A673 (cell line): ENCODE measurements around the gene SMTN. TPM values are rescaled to one million over a fixed set of nuclear protein-coding genes. Genes with fewer than 3 reads are reported as not detected.

Experiments
- BruUV-seq: library from RNA; stranded (reverse); fragments of 400-500 nt; replicated peaks from 2 replicates; lab custom pipeline; 2021; lab: Mats Ljungman, UMichigan
- CTCF ChIA-PET: fragments of 300-600 bp; sonication (Branson Sonifier 250); formaldehyde crosslinking; loops from one replicate; lab custom pipeline; 2022; ENCODE audit warnings: antibody characterized with exemption; lab: Charles Lee
- POLR2A ChIA-PET: fragments of 300-600 bp; sonication (Branson Sonifier 250); formaldehyde crosslinking; loops from one replicate; lab custom pipeline; 2022; ENCODE audit warnings: antibody characterized with exemption; ENCODE audit not compliant: low non-redundant PET; lab: Charles Lee
- DNase-seq: peaks from one replicate; pipeline ENCODE4 v3.0.0-alpha.2; 2015; ENCODE audit warnings: low spot score
- H3K27ac ChIP-seq: fragments of 200-600 bp; sonication (generic); 2 replicates; pipeline ENCODE4 v1.5.1; 2016; ENCODE audit warnings: mixed run types, low read depth, mild to moderate bottlenecking, mixed read lengths, antibody characterized with exemption, low read length; ENCODE audit not compliant: poor library complexity, severe bottlenecking
- H3K27me3 ChIP-seq: fragments of 200-600 bp; sonication (generic); replicated peaks from 2 replicates; pipeline ENCODE4 v1.6.1; 2017; ENCODE audit warnings: mixed run types, low read depth, mild to moderate bottlenecking, mixed read lengths, antibody characterized with exemption, low read length; ENCODE audit not compliant: insufficient read depth, poor library complexity
- H3K36me3 ChIP-seq: fragments of 200-600 bp; sonication (generic); 2 replicates; pipeline ENCODE4 v1.6.1; 2016; ENCODE audit warnings: mixed run types, mild to moderate bottlenecking, mixed read lengths, antibody characterized with exemption, low read length; ENCODE audit not compliant: insufficient read depth, poor library complexity, severe bottlenecking
- H3K4me1 ChIP-seq: fragments of 200-600 bp; sonication (generic); 2 replicates; pipeline ENCODE4 v1.6.1; 2017; ENCODE audit warnings: mixed run types, mild to moderate bottlenecking, mixed read lengths, antibody characterized with exemption, low read length; ENCODE audit not compliant: insufficient read depth, poor library complexity, severe bottlenecking
- H3K4me3 ChIP-seq: fragments of 200-600 bp; sonication (generic); 2 replicates; pipeline ENCODE4 v1.5.1; 2016; ENCODE audit warnings: low read depth, mixed run types, mild to moderate bottlenecking, mixed read lengths, low read length; ENCODE audit not compliant: poor library complexity, severe bottlenecking
- H3K9me3 ChIP-seq: fragments of 200-600 bp; sonication (generic); 2 replicates; pipeline ENCODE4 v1.6.1; 2016; ENCODE audit warnings: mixed run types, low read depth, mild to moderate bottlenecking, mixed read lengths, antibody characterized with exemption, low read length; ENCODE audit not compliant: poor library complexity, severe bottlenecking
- CTCF ChIP-seq: fragments of 300-800, 200-600 bp; sonication (generic); conservative IDR thresholded peaks from 2 replicates; pipeline ENCODE4 v1.5.1; 2017; ENCODE audit warnings: low read depth, mild to moderate bottlenecking, antibody characterized with exemption, low read length, moderate library complexity, mixed read lengths
- EZH2 ChIP-seq: fragments of 200-600 bp; sonication (generic); IDR thresholded peaks from 2 replicates; pipeline ENCODE4 v1.6.1; 2017; ENCODE audit warnings: borderline replicate concordance, low read depth, mild to moderate bottlenecking, mixed read lengths, antibody characterized with exemption, low read length; ENCODE audit not compliant: poor library complexity, severe bottlenecking
- intact Hi-C: fragments of 100-400 bp; cut with micrococcal nuclease; formaldehyde crosslinking; loops from one replicate; pipeline ENCODE4 v1.10.0; 2022; ENCODE audit not compliant: unreplicated experiment
- total RNA-seq: library from RNA; stranded (reverse); gene quantifications from 2 replicates; pipeline ENCODE4 v1.2.3, GENCODE V29; 2021

The SMTN gene
- total RNA-seq, 1 experiment from 2014 or later = 40.0 TPM

- H3K36me3 ChIP-seq = peaks cover 3% of the 10 kb centered on the region
- TF ChIP-seq CTCF (no peak), EZH2 (no peak)
- no peaks in the 10 kb centered on the region for H3K9me3 ChIP-seq
- intact Hi-C loops = no loop called here
- ChIA-PET CTCF (no interaction called here), POLR2A (no interaction called here)
- no peaks in the 10 kb centered on the region for H3K27me3 ChIP-seq
- peaks cover 4% of the 10 kb centered on the region for H3K4me1 ChIP-seq
- DNase-seq = no peak
- H3K27ac ChIP-seq = no peak overlapping the region
- no TSS peak for BruUV-seq
- H3K4me3 ChIP-seq = no peak overlapping the region
These were observed 9.3 kb downstream of the SMTN start for GRCh38 chr22:31090217-31091085.

- Histone ChIP-seq H3K27me3 (no peaks in the 10 kb centered on the region), H3K27ac (no peak overlapping the region), H3K4me1 (no peaks in the 10 kb centered on the region), H3K36me3 (peaks cover 3% of the 10 kb centered on the region), H3K9me3 (no peaks in the 10 kb centered on the region), H3K4me3 (no peak overlapping the region)
- no peak for DNase-seq
- ChIA-PET CTCF (no interaction called here), POLR2A (interaction anchor here (0.6 kb wide), 1 partner anchor 133 kb away, joined by 3 read pairs; no protein-coding TSS in a partner anchor)
- no peak for TF ChIP-seq EZH2
- TF ChIP-seq CTCF = no peak
- no TSS peak for BruUV-seq
- intact Hi-C loops = no loop called here
These were observed 10.2 kb downstream of the SMTN start for GRCh38 chr22:31091106-31091975.

DNA sequence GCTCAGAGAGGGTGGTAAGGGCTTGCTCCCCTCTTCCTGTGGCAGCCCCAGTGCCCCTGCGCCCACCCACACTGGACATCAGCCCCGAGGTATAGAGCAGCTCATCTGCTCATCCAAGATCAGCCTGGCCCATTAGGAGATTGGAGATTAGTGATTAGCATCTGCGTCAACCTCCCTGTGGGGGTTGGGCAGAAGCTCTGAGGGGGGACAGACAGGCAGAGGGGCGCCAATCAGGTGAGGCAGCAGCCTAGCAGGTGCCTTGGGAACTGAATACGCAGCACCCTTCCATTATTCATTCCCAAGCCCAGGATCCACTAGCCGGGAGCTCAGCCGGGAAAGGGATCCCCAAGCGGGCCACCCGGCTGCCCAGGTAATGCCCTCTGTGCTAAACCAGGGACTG lies 11.0 kb downstream of the SMTN start:
- no peak overlapping the region for H3K4me3 ChIP-seq
- TF ChIP-seq EZH2 = no peak
- TF ChIP-seq CTCF = no peak
- ChIA-PET POLR2A (interaction anchor here (0.6 kb wide), 1 partner anchor 132 kb away, joined by 3 read pairs; no protein-coding TSS in a partner anchor), CTCF (no interaction called here)
- no peaks in the 10 kb centered on the region for H3K27me3 ChIP-seq
- BruUV-seq = no TSS peak
- H3K4me1 ChIP-seq = no peaks in the 10 kb centered on the region
- no peak for DNase-seq
- H3K27ac ChIP-seq = no peak overlapping the region
- H3K9me3 ChIP-seq = no peaks in the 10 kb centered on the region
- intact Hi-C loops = no loop called here
- H3K36me3 ChIP-seq = peaks cover 6% of the 10 kb centered on the region
